HG03139 (cell line): ENCODE measurements around the gene CLDN9.
A peak's percentile ranks its signal among the peaks of the same experiment; 100 is the strongest.
"Not testable (repeated sequence)": the region's sequence is repeated elsewhere in the genome, so short reads cannot be mapped to it uniquely, and the experiment has no call there.

Experiments
- ATAC-seq: cut with Tn5 transposase; IDR thresholded peaks from one replicate; pipeline ENCODE4 v1.9.1; 2021; ENCODE audit not compliant: unreplicated experiment

Gene CLDN9

DNA sequence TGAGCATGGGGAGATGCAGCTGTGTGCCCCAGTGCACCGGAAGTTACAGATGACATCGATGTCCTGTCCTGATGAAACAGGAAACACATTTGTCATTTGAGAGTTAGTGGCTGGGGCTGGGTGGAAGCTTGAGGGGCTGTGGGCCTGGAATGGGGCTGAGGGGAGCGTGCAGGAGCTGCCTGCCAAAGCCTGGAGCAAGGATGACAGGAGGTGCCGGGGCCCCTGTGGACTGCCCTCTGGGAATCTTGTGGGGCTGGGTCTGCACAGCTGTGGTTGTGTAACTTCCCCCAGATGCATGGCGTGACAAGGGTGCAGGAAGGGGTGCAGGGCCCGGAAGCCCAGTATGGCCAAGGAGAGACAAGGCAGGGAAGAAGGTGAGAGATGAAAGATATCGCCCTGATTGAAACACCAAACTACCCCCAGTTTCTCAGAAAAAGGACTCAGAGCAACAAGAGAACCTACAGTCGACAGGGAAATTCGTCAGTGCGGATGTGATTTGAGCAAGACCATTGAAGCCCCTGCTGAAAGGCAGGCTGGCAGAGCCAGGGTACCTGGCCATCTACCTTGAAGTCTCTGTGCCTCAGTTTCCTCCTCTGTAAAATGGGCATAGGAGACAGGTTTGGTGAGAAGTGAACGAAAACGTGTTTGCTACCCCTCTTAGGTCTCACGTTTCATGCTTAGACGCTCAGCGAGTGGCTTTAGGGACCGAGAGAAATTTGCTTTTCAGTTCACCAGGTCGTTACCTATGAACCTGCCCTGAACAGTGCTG lies 42.4 kb downstream of the CLDN9 start:
- ATAC-seq = no peak

DNA sequence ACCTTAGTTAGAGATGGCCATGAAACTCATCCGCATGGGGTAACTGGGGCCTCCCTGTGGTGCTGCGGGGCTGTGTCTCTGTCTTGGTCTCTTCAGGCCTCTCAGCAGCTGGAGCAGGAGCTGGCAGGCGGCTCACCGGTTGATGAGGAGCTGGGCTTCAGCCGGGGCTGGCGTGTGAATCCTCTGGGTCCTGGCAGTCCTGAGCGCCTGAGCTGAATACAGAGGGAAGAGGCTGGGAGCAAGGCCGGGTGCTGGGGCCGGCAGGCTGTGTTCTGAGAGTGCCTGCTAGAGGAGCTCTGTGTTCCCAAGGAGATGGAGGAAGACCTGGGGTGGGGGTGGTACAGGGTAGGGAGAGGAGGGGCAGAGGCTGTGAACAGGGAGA lies 43.0 kb downstream of the CLDN9 start:
- ATAC-seq = not testable (repeated sequence)

DNA sequence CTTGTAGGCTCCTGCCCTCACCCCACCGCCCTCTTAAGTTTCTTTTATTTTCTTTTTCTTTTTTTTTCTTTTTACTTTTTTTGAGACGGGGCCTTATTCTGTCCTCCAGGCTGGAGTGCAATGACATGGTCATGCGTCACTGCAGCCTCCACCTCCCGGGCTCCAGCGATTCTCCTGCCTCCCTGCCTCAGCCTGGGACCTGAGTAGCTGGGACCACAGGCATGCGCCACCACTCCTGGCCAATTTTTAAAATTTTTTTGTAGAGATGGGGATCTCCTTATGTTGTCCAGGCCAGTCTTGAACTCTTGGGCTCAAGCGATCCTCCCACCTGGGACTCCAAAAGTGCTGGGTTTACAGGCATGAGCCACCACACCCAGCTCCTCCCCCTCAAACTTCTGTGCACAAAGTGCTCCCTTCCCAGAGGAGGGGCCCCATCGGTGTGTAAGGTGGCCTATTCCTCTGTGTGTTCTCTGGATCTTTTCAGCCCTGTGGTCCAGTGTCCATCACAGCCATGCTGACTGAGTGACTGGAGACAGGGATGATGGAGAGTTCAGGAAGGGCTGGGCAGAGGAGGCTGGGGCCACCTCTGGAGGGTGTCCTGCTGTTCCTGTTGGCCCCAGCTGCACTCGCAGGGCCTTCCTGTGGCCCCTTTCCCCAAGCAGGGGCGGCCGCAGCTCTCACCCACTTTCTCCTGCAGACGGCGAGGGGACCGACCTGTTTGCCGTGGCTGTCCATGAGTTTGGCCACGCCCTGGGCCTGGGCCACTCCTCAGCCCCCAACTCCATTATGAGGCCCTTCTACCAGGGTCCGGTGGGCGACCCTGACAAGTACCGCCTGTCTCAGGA lies 43.8 kb downstream of the CLDN9 start:
- no peak for ATAC-seq

GRCh38 chr16:3057181-3058138 lies 44.7 kb downstream of the CLDN9 start:
- ATAC-seq = no peak

GRCh38 chr16:3058139-3059030 lies 45.7 kb downstream of the CLDN9 start:
- no peak for ATAC-seq

DNA sequence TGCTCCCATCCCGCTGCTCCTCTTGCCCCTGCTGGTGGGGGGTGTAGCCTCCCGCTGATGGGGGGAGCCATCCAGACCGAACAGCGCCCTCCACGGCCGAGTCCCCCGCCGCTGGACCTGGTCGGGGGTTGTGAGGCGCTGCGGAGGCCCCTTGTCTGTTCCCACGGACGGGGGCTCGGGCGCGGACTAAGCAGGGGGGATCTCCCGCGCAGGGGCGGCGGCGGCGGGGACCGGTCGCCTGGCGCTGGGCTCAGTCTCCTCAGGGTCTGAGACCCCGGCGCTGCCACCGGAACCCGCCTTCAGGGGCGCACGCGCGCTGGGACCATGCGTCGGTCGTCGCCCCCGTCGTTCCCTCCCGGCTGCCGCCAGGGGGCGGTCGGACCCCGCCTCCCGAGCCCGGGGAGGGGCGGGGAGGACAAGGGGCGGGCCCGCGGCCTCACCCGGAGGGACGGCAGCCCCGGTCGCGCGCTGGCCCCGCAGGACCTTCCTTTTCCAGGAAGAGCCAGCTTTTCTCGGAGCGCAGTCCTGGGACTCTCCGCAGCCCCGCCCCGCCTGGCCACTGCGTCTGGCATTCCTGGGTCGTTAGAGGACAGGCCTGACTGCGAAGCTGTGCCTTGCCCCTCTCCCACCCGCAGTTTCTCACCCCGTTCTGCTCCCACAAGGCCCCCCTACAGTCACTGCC lies 46.5 kb downstream of the CLDN9 start:
- peak; percentile 72 for ATAC-seq

GRCh38 chr16:3059723-3060242 lies 47.1 kb downstream of the CLDN9 start:
- no peak for ATAC-seq

DNA sequence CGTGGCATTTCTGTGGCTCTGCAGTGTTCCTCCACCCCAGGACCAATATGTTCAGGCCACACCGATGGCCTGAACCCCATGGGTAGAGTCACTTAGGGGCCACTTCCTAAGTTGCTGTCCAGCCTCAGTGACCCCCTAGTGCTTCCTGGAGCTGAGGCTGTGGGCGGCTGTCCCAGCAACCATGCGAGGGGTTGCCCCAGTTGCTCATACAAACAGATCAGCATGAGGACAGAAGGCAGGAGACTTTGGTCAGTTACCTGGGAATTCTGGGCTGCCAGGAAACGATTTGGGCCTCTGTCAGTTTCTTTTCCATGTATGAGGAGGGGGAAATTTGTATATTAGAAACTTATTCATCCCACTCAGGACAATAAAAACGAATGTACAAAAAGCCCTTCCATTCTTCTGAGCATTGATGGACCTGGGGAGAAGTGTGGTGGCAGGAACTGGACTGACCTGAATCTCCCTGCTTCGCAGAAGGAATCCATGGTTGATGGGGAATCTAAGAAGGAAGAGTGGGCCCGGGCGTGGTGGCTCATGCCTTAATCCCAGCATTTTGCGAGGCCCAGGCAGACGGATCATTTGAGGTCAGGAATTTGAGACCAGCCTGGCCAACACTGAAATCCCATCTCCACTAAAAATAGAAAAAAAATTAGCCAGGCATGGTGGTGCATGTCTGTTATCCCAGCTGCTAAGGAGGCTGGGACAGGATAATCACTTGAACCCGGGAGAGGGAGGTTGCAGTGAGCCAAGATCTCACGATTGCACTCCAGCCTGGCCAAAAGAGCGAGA lies 47.8 kb downstream of the CLDN9 start:
- ATAC-seq = no peak

GRCh38 chr16:3062553-3062952 lies 49.8 kb downstream of the CLDN9 start:
- ATAC-seq = no peak

DNA sequence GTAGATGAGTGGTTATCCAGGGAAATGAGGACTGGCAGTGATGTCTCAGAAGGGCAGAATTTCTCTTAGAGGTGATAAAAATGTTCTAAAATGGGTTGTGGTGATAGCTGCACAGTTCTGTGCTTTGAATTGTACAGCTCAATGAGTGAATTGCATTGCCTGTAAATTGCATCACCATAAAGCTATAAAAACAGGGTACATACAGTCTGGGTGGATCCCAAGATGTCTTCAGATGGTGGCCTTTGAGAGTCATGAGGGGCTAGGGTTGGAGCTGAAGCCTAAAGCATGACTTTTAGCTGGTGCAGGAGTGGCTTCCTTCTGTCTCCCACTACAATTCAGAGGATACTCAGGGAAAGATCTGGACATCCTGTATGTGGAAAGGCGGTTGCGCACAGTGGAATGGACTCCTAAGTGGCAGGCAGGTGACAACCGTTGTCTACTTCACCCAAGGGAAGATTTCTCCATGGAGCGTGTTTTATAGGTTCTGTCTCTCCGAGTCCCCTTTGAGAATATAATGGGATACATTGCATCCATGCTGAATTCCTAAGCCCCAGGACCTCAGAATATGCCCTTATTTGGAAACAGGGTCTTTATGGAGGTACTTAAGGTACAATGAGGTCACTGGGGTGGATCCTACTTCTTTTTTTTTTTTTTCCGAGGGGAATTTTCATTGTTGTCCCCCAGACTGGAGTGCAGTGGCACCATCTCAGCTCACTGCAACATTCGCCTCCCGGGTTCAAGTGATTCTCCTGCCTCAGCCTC lies 51.1 kb downstream of the CLDN9 start:
- ATAC-seq = no peak
